ENCODE results near the gene ARFIP1.

DNA sequence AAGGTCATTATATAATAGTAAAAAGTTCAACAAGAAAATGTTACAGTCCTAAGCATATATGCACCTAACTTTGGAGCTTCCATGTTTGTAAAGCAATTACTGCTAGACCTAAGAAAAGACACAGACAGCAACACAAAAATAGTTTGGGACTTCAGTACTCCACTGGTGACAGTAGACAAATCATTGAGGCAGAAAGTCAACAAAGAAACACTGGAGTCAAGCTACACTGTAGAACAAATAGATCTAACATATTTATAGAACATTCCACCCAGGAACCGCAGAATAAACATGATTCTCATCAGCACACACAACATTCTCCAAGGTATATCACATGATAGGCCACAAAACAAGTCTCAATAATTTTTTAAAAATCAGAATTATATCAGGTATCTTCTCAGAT is 42.6 kb downstream of the ARFIP1 start:
- TF ChIP-seq, protein P1, sequence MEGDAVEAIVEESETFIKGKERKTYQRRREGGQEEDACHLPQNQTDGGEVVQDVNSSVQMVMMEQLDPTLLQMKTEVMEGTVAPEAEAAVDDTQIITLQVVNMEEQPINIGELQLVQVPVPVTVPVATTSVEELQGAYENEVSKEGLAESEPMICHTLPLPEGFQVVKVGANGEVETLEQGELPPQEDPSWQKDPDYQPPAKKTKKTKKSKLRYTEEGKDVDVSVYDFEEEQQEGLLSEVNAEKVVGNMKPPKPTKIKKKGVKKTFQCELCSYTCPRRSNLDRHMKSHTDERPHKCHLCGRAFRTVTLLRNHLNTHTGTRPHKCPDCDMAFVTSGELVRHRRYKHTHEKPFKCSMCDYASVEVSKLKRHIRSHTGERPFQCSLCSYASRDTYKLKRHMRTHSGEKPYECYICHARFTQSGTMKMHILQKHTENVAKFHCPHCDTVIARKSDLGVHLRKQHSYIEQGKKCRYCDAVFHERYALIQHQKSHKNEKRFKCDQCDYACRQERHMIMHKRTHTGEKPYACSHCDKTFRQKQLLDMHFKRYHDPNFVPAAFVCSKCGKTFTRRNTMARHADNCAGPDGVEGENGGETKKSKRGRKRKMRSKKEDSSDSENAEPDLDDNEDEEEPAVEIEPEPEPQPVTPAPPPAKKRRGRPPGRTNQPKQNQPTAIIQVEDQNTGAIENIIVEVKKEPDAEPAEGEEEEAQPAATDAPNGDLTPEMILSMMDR (IDR thresholded peaks at IDR 0.05), result no peak
- TF ChIP-seq POLR2A (IDR thresholded peaks at IDR 0.05), result no peak
